Adrenal gland (tissue), 12 donors: ENCODE results near the gene CHST8. TPM values are rescaled to one million over a fixed set of nuclear protein-coding genes. Genes with fewer than 3 reads are reported as not detected.
"Not testable (repeated sequence)": the region's sequence is repeated elsewhere in the genome, so short reads cannot be mapped to it uniquely, and the experiment has no call there.

ENCODE experiments used
- DNase-seq, 7 donors: peaks; one replicate each; pipeline ENCODE4 v3.0.0-alpha.2; 2019 to 2020
- H3K27ac ChIP-seq, 5 donors: fragments of 200-600 bp; sonication (generic) in 4 of 5; 1 replicate in 3 of 5; 2 replicates in 2 of 5; pipeline versions ENCODE4 v1.5.1 to v1.8.0; 2016 to 2020; ENCODE audit warnings: mild to moderate bottlenecking in 1 of 5
- H3K27me3 ChIP-seq: fragments of 200-600 bp; 2 replicates; pipeline ENCODE4 v1.8.0; 2021
- H3K36me3 ChIP-seq, 2 donors: fragments of 200-600 bp; replicated peaks in 1 of 2; 1 replicate in 1 of 2; 2 replicates in 1 of 2; pipeline versions ENCODE4 v1.5.1 to v1.8.0; 2018 to 2022
- H3K4me1 ChIP-seq, 2 donors: fragments of 200-600 bp; replicated peaks in 1 of 2; 1 replicate in 1 of 2; 2 replicates in 1 of 2; pipeline versions ENCODE4 v1.5.1 to v1.8.0; 2018 to 2021
- H3K4me3 ChIP-seq, 4 donors: fragments of 200-600 bp; sonication (generic) in 3 of 4; one replicate each; pipeline ENCODE4 v1.5.1; 2016 to 2018
- H3K9me3 ChIP-seq, 3 donors: fragments of 200-600 bp; sonication (generic) in 1 of 3; replicated peaks in 1 of 3; 1 replicate in 2 of 3; 2 replicates in 1 of 3; pipeline versions ENCODE4 v1.5.1 to v1.8.0; 2016 to 2021
- POLR2A ChIP-seq, 2 donors: fragments of 450-650 bp; IDR thresholded peaks; one replicate each; pipeline ENCODE4 v1.6.1; 2017; ENCODE audit warnings: antibody characterized with exemption in 2 of 2, mild to moderate bottlenecking in 2 of 2, moderate library complexity in 1 of 2
- WGBS, 4 donors: extraction: QIAGEN DNeasy Blood & Tissue Kit in 2 of 4; methylation state at CpG; one replicate each; pipeline versions ENCODE4 v1.1.5 to v1.1.7; 2013 to 2017; 5-methylcytosine and 5-hydroxymethylcytosine counted together
- intact Hi-C, 2 donors: fragments of 100-400 bp; cut with DNase I; formaldehyde crosslinking; loops; one replicate each; pipeline versions ENCODE4 v1.14.1 to v1.15.0; 2022 to 2023
- polyA plus RNA-seq, 3 donors: library from polyadenylated mRNA; stranded (reverse); fragments of 200-250 nt in 2 of 3; fragments of 350-450 nt in 1 of 3; fragmentation: Illumina TruSeq in 1 of 3; extraction: RNeasy Lipid Tissue Mini Kit (QIAGEN cat#74804) in 1 of 3; gene quantifications; one replicate each; pipeline ENCODE4 v1.2.3, GENCODE V29; 2013 to 2014
- total RNA-seq, 9 donors: library from RNA; depleted of rRNA in 4 of 9; stranded (reverse); fragments of >200 nt in 4 of 9; fragments of 120-200 nt in 1 of 9; fragmentation: NEBNext Ultra II Directional in 1 of 9; extraction: Animal tissue kit (Norgen Biotek cat#: 25700) in 1 of 9; gene quantifications; one replicate each; pipeline versions ENCODE4 v1.1.0 to v1.2.4, GENCODE V29; 2013 to 2023
- TF ChIP-seq, protein P1 (sequence below), 6 experiments: fragments of 450-650 bp in 4 of 6; fragments of 200-600 bp in 2 of 6; sonication (generic) in 1 of 6; IDR thresholded peaks; 1 replicate in 5 of 6; 2 replicates in 1 of 6; pipeline versions ENCODE4 v1.5.1 to v1.8.0; 2016 to 2021; ENCODE audit warnings: antibody characterized with exemption in 6 of 6, mild to moderate bottlenecking in 2 of 6, moderate library complexity in 1 of 6
- donor health status: healthy with polysubstance abuse.
- donor health status: Bipolar disorder and iron deficiency.
- donor health status: DM: yes; HTN: yes; CAD: no.
- donor health status: DM: no; HTN: no; CAD: no.
- donor health status: DM: no; HTN: no; CAD: no.
- donor health status: DM: yes; HTN: yes; CAD: no.

Gene CHST8
- total and polyA plus RNA-seq, 12 donors: 0.06 to 1.9 (median 0.61) TPM; not detected in 4

DNA sequence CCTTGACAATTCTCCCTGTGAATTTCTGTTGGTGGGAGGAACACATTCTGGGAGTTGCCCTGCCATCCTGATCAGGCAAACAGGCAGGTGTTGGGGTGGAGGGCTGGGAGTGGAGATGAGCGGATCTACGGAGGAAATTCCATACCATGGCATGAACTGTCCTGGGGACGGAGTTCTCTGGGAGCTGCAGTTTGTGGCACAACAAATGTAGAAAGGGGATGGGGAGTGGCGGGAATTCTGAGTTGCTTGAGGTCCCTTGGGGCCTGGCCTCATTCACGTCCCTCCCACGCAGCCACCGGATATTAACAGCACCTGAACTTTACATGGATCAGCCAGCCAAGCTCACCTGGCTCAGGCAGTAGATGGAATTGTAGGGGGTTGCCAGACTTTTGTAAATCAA, 70.0 kb downstream of the CHST8 start:
- Histone ChIP-seq H3K27ac (no peak overlapping the region), H3K27me3 (peaks cover 10% of the 10 kb centered on the region), H3K4me1 (no peaks in the 10 kb centered on the region), H3K36me3 (no peaks in the 10 kb centered on the region), H3K9me3 (no peaks in the 10 kb centered on the region), H3K4me3 (no peak overlapping the region)
- intact Hi-C loops: no loop called here
- TF ChIP-seq, protein P1, sequence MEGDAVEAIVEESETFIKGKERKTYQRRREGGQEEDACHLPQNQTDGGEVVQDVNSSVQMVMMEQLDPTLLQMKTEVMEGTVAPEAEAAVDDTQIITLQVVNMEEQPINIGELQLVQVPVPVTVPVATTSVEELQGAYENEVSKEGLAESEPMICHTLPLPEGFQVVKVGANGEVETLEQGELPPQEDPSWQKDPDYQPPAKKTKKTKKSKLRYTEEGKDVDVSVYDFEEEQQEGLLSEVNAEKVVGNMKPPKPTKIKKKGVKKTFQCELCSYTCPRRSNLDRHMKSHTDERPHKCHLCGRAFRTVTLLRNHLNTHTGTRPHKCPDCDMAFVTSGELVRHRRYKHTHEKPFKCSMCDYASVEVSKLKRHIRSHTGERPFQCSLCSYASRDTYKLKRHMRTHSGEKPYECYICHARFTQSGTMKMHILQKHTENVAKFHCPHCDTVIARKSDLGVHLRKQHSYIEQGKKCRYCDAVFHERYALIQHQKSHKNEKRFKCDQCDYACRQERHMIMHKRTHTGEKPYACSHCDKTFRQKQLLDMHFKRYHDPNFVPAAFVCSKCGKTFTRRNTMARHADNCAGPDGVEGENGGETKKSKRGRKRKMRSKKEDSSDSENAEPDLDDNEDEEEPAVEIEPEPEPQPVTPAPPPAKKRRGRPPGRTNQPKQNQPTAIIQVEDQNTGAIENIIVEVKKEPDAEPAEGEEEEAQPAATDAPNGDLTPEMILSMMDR (IDR thresholded peaks at IDR 0.05): no peak
- TF ChIP-seq POLR2A (IDR thresholded peaks at IDR 0.05): no peak
- 71 to 82% (median 75%) methylated on average over 7 of the region's 7 CpGs for WGBS, 4 donors
- DNase-seq: no peak

DNA sequence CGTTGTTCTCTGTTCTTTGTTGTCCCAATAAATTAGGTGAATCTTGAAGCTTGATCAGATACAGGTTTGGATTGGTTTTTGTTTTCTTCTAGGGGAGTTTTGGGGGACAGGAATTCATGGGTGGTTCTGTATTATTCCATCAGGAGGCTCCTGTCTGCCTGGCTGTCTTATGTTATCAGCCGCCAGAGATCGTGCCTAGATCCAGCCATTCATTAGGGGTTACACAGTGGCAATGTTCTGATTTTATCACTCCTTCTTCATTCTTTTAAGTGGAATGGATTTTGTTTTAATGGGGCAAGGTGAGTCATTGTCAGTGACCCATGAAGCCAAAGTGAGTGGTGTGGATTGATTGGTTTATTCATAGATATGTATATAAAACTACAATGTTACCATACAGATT, 71.9 kb downstream of the CHST8 start:
- Histone ChIP-seq H3K4me3 (no peak overlapping the region), H3K4me1 (no peaks in the 10 kb centered on the region), H3K27ac (no peak overlapping the region), H3K36me3 (no peaks in the 10 kb centered on the region), H3K27me3 (peaks cover 1% of the 10 kb centered on the region), H3K9me3 (no peaks in the 10 kb centered on the region)
- DNase-seq: no peak
- TF ChIP-seq POLR2A (IDR thresholded peaks at IDR 0.05): no peak
- TF ChIP-seq, protein P1 (IDR thresholded peaks at IDR 0.05): no peak
- intact Hi-C loops: no loop called here
- 49 to 67% (median 58%) methylated on average over 3 of the region's 3 CpGs for WGBS, 4 donors

GRCh38 chr19:33695547-33695946, 73.8 kb downstream of the CHST8 start:
- intact Hi-C loops, DNase-seq, H3K9me3 ChIP-seq, H3K4me1 ChIP-seq, H3K36me3 ChIP-seq, H3K4me3 ChIP-seq, H3K27ac ChIP-seq, H3K27me3 ChIP-seq: not testable (repeated sequence)
- 83 to 97% (median 93%) methylated on average over 3 of the region's 3 CpGs for WGBS, 4 donors

DNA sequence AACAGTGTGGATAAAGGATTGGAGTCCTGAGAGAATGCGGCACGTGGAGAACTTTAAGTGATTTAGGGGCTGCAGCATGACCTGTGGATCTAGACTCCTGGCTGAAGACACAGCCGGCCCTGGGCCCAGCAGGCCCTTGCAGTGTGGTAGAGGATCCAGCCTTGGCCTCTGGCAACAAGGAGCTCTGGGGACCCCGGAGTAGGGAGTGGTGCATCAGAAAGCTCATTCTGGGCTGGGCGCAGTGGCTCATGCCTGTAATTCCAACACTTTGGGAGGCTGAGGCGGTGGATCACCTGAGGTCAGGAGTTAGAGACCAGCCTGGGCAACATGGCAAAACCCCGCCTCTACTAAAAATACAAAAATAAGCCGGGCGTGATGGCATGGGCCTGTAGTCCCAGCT, 76.0 kb downstream of the CHST8 start:
- DNase-seq: no peak
- no peak overlapping the region for H3K4me3 ChIP-seq
- no peak for TF ChIP-seq POLR2A (IDR thresholded peaks at IDR 0.05)
- TF ChIP-seq, protein P1 (IDR thresholded peaks at IDR 0.05): no peak
- no peak overlapping the region for H3K27ac ChIP-seq
- no peaks in the 10 kb centered on the region for H3K4me1 ChIP-seq
- intact Hi-C loops: no loop called here
- no peaks in the 10 kb centered on the region for H3K36me3 ChIP-seq
- WGBS, 4 donors: 68 to 86% (median 83%) methylated on average over 6 to 9 of the region's 9 CpGs
- H3K9me3 ChIP-seq: no peaks in the 10 kb centered on the region
- H3K27me3 ChIP-seq: no peaks in the 10 kb centered on the region

DNA sequence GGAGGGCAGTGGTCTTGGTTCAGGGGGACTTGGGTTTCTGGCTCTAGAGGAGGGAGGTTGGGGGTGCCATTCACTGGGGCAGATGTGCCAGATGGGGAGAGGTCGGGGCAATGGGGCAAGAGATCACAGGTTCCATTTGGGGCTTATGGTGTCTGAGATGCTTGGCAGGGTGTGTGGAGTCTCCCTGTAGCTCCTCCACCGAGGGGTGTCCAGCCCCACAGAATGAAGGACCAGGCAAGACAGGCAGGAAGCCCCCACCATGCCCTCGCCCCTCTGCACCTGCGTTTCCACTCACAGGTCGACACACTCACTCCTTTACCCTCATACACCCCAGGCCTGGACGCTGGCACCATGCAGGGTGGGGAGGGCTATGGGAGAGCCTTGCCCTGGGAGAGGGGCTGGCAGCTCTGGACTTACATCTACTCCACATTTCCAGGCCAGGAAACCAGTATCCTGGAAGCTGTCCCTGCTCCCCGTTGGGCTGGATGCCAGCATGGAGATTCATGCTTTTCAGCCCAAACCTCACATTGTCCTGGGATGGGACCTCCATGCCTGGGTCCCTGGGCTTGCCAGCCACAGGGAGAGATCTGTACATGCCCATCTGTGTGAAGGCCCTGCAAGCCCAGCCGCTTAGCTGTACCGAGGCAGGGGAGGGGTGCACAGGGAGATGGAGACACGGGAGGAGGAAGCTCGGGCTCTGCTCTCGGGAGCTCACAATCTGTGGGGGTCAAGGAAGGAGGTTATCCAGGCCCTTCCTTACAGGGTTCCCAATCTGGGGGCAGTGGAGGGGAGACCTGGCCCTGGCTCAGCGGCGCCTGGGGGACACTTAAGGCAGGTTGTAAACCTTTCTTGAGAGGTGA, 77.1 kb downstream of the CHST8 start:
- Histone ChIP-seq H3K27me3 (no peaks in the 10 kb centered on the region), H3K4me1 (no peaks in the 10 kb centered on the region), H3K4me3 (no peak overlapping the region), H3K9me3 (no peaks in the 10 kb centered on the region), H3K36me3 (no peaks in the 10 kb centered on the region), H3K27ac (no peak overlapping the region)
- WGBS, 4 donors: 68 to 78% (median 73%) methylated on average over 9 to 14 of the region's 14 CpGs
- intact Hi-C loops: no loop called here
- TF ChIP-seq, protein P1 (IDR thresholded peaks at IDR 0.05): no peak
- no peak for TF ChIP-seq POLR2A (IDR thresholded peaks at IDR 0.05)
- no peak for DNase-seq
